GM03348 (cell line): ENCODE data around the gene HCCS.

Experiments used
- DNase-seq: peaks from one replicate; pipeline ENCODE4 v3.0.0; 2012; ENCODE audit warnings: low spot score

The HCCS gene

GRCh38 chrX:11111037-11111851, at the start of gene HCCS:
TSS of gene HCCS (plus strand) at chrX:11111332. CDS start at chrX:11112061, 729 bp downstream.
- peak; percentile 92 for DNase-seq

GRCh38 chrX:11064276-11064675, 46.9 kb upstream of the HCCS start:
- DNase-seq, result no peak

- DNase-seq, result peak; percentile 57
These were observed 46.1 kb upstream of the HCCS start for GRCh38 chrX:11064851-11065600.

- no peak for DNase-seq
These were observed 44.3 kb upstream of the HCCS start for GRCh38 chrX:11066812-11067211.

- no peak for DNase-seq
These were observed 37.8 kb upstream of the HCCS start for GRCh38 chrX:11073381-11073780.

- DNase-seq, result no peak
These were observed 30.3 kb upstream of the HCCS start for GRCh38 chrX:11080741-11081305.

- DNase-seq, result no peak
These were observed 29.6 kb upstream of the HCCS start for GRCh38 chrX:11081511-11081910.

GRCh38 chrX:11085305-11085704, 25.8 kb upstream of the HCCS start:
- no peak for DNase-seq

- DNase-seq, result no peak
These were observed 21.3 kb upstream of the HCCS start for GRCh38 chrX:11089802-11090201.

GRCh38 chrX:11097933-11098332, 13.2 kb upstream of the HCCS start:
- no peak for DNase-seq

GRCh38 chrX:11099465-11099864, 11.7 kb upstream of the HCCS start:
- DNase-seq, result no peak

- DNase-seq, result peak; percentile 61
These were observed 10.7 kb upstream of the HCCS start for GRCh38 chrX:11100281-11101035.

GRCh38 chrX:11103006-11103405, 8.1 kb upstream of the HCCS start:
- DNase-seq, result no peak

GRCh38 chrX:11103751-11104150, 7.4 kb upstream of the HCCS start:
- DNase-seq, result no peak

GRCh38 chrX:11105080-11105479, 6.1 kb upstream of the HCCS start:
- DNase-seq, result peak; percentile 13

GRCh38 chrX:11108253-11108941, 2.7 kb upstream of the HCCS start:
- DNase-seq, result no peak

- DNase-seq, result no peak
These were observed 1.2 kb upstream of the HCCS start for GRCh38 chrX:11109968-11110367.

- no peak for DNase-seq
These were observed 815 bp downstream of the HCCS start for GRCh38 chrX:11111947-11112346.

GRCh38 chrX:11113731-11114130, 2.6 kb downstream of the HCCS start:
- peak; percentile 6 for DNase-seq

- DNase-seq, result no peak
These were observed 6.6 kb downstream of the HCCS start for GRCh38 chrX:11117745-11118144.

- no peak for DNase-seq
These were observed 8.3 kb downstream of the HCCS start for GRCh38 chrX:11119313-11119943.
